SK-N-MC (cell line): ENCODE data around the gene MINK1.

Source experiments
- EZH2 ChIP-seq: fragments of 200-600 bp; sonication (generic); IDR thresholded peaks from one replicate; pipeline ENCODE4 v1.6.1; 2017; ENCODE audit warnings: antibody characterized with exemption
- FOXP2 ChIP-seq: optimal IDR thresholded peaks from 2 replicates; pipeline ENCODE3; 2011; ENCODE audit warnings: mild to moderate bottlenecking, moderate library complexity; ENCODE audit not compliant: insufficient read depth; ENCODE audit errors: extremely low read length, control extremely low read depth
- POLR2AphosphoS5 ChIP-seq: IDR thresholded peaks from 2 replicates; pipeline ENCODE4 v1.6.1; 2012; ENCODE audit warnings: mild to moderate bottlenecking, low read depth, low read length, borderline replicate concordance

DNA sequence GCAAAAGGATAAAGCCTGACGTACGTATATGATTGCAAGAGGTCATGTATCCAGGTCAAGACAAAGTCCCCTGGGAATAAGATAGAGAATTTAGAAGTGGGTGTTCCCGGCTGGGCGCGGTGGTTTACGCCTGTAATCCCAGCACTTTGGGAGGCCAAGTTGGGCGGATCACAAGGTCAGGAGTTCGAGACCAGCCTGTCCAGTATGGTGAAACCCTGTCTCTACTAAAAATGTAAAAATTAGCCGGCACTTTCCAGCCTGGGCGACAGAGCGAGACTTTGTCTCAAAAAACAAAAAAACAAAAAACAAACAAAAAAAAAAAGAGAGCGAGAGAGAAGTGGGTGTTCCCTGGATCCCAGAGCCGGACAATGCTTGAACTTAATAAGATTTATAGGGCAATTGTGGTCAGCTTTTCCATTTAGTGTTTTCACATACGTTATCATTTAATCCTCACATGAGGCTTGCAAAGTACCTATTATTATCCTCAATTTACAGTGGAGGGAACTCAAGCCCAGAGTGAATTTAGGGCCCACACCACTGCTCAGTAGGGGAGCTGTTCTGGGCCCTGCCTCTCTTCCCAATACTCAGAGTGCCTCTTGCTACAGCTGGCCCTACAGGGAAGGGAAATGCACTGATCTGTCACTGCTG is 44.9 kb upstream of the MINK1 start:
- no peak for TF ChIP-seq EZH2
- no peak for TF ChIP-seq POLR2AphosphoS5
- no peak for TF ChIP-seq FOXP2
